ENCODE data around the gene DAGLA. TPM values are rescaled to one million over a fixed set of nuclear protein-coding genes. Genes with fewer than 3 reads are reported as not detected.

The DAGLA gene
- total RNA-seq, 1 experiment from 2014 or later: 9.5 TPM

GRCh38 chr11:61746442-61747191, 66.4 kb downstream of the DAGLA start:
- Histone ChIP-seq H3K4me3 (ENCODE audit: low read depth, low read length) (no peak overlapping the region), H3K9me3 (no peaks in the 10 kb centered on the region), H3K27me3 (replicated peaks; ENCODE audit: control insufficient read depth, insufficient read depth, low read length) (no peaks in the 10 kb centered on the region), H3K4me1 (peaks cover 16% of the 10 kb centered on the region), H3K36me3 (ENCODE audit: control insufficient read depth, insufficient read depth, low read length) (peaks cover 4% of the 10 kb centered on the region; the same call in 1 of the 2 replicates)
- DNase-seq: no peak
- Mint-ChIP-seq H3K27me3 (ENCODE audit: insufficient read depth, unreplicated experiment) (no peaks in the 10 kb centered on the region), H3K4me1 (ENCODE audit: low read depth, unreplicated experiment) (peaks cover 7% of the 10 kb centered on the region), H3K36me3 (ENCODE audit: insufficient read depth, unreplicated experiment) (peaks cover 13% of the 10 kb centered on the region), H3K9me3 (ENCODE audit: unreplicated experiment) (no peaks in the 10 kb centered on the region), H3K27ac (ENCODE audit: unreplicated experiment) (no peak overlapping the region), H3K4me3 (ENCODE audit: unreplicated experiment) (no peak overlapping the region)
- POLR2A ChIA-PET: interaction anchor here (0.8 to 1.2 kb wide), 3 partner anchors 34 to 69 kb away, joined by 3 to 5 read pairs (median 4); no protein-coding TSS in a partner anchor
- TF ChIP-seq CTCF (IDR thresholded peaks at IDR 0.05; ENCODE audit: insufficient read depth in 1 of 2, low read depth in 1 of 2, low read length in 1 of 2, severe bottlenecking in 1 of 2, unreplicated experiment in 1 of 2): no peak
- BruUV-seq (replicated peaks): no TSS peak
- intact Hi-C loops (cut with micrococcal nuclease; ENCODE audit: unreplicated experiment): loop anchor here (1.0 kb wide), 2 partner anchors 30 to 42 kb away; no protein-coding TSS in a partner anchor
- CTCF ChIA-PET: interaction anchor here (0.8 to 4.6 kb wide), 9 partner anchors 13 to 90 kb away, joined by 3 to 78 read pairs (median 15); partner anchors contain the start of genes FEN1 and TMEM258

DNA sequence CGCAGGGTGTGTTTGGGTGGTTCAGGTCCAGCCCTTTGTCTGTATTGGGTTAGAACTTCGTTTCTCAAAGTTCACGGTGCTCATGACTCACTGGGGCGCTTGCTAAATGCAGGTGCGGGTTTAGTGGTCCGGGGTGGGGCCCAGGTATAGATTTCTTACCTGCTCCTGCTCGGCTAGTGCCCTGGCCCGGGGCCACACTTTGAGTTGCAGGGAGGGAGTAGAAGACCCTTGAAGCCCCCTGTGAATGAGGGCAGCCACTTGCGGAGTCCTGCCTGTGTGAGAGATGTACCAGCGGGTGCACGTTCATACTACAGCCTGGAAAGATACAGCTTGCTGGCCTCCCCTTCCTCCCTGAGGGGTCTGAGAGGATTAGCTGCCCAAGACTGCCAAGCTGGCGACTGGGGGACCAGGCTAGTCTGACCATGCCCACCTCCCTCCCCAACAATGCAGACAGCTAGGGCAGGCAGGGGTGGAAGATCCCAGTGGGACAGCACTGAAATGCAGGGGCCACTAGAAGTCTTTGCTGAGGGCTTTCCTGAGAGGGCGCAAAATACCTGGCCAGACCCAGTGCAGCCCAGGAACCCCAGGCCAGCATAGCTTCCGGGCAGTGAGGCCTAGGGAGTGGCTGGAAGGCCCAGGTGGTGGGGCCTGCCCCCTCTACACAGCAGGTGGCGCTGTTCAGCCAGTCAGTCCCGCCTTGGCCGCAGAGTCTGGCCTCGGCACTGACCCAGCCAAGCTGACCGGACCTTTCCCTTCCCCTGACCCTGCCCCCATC, 67.2 kb downstream of the DAGLA start:
- no peak overlapping the region for H3K4me3 ChIP-seq (ENCODE audit: low read depth, low read length)
- ChIA-PET CTCF (interaction anchor here (0.5 to 4.6 kb wide), 33 partner anchors 9 to 361 kb away, joined by 3 to 78 read pairs (median 4); partner anchors contain the start of genes FEN1 and TMEM258), POLR2A (interaction anchor here (0.8 to 1.2 kb wide), 6 partner anchors 10 to 68 kb away, joined by 3 to 5 read pairs (median 4); no protein-coding TSS in a partner anchor)
- no TSS peak for BruUV-seq (replicated peaks)
- Mint-ChIP-seq H3K4me1 (ENCODE audit: low read depth, unreplicated experiment) (peaks cover 7% of the 10 kb centered on the region), H3K9me3 (ENCODE audit: unreplicated experiment) (no peaks in the 10 kb centered on the region), H3K36me3 (ENCODE audit: insufficient read depth, unreplicated experiment) (peaks cover 10% of the 10 kb centered on the region), H3K4me3 (ENCODE audit: unreplicated experiment) (no peak overlapping the region), H3K27ac (ENCODE audit: unreplicated experiment) (no peak overlapping the region), H3K27me3 (ENCODE audit: insufficient read depth, unreplicated experiment) (no peaks in the 10 kb centered on the region)
- peaks cover 22% of the 10 kb centered on the region for H3K4me1 ChIP-seq
- TF ChIP-seq CTCF (IDR thresholded peaks at IDR 0.05; ENCODE audit: insufficient read depth in 1 of 2, low read depth in 1 of 2, low read length in 1 of 2, severe bottlenecking in 1 of 2, unreplicated experiment in 1 of 2): peak; percentile 93 to 97
- H3K27me3 ChIP-seq (replicated peaks; ENCODE audit: control insufficient read depth, insufficient read depth, low read length): no peaks in the 10 kb centered on the region
- intact Hi-C loops (cut with micrococcal nuclease; ENCODE audit: unreplicated experiment): loop anchor here (1.0 kb wide), 2 partner anchors 29 to 41 kb away; no protein-coding TSS in a partner anchor
- no peaks in the 10 kb centered on the region for H3K9me3 ChIP-seq
- peak; percentile 86 to 92 for DNase-seq
- peaks cover 2% of the 10 kb centered on the region; the same call in 1 of the 2 replicates for H3K36me3 ChIP-seq (ENCODE audit: control insufficient read depth, insufficient read depth, low read length)

GRCh38 chr11:61747967-61748285, 67.7 kb downstream of the DAGLA start:
- no peak overlapping the region for H3K4me3 Mint-ChIP-seq (ENCODE audit: unreplicated experiment)
- intact Hi-C loops (cut with micrococcal nuclease; ENCODE audit: unreplicated experiment): loop anchor here (1.0 kb wide), 2 partner anchors 28 to 40 kb away; no protein-coding TSS in a partner anchor
- no peaks in the 10 kb centered on the region for H3K27me3 ChIP-seq (replicated peaks; ENCODE audit: control insufficient read depth, insufficient read depth, low read length)
- peaks cover 22% of the 10 kb centered on the region for H3K4me1 ChIP-seq
- TF ChIP-seq CTCF (IDR thresholded peaks at IDR 0.05; ENCODE audit: insufficient read depth in 1 of 2, low read depth in 1 of 2, low read length in 1 of 2, severe bottlenecking in 1 of 2, unreplicated experiment in 1 of 2): no peak
- BruUV-seq (replicated peaks): no TSS peak
- no peak overlapping the region for H3K4me3 ChIP-seq (ENCODE audit: low read depth, low read length)
- no peak for DNase-seq
- H3K4me1 Mint-ChIP-seq (ENCODE audit: low read depth, unreplicated experiment): peaks cover 7% of the 10 kb centered on the region
- ChIA-PET POLR2A (interaction anchor here (0.8 to 1.2 kb wide), 5 partner anchors 9 to 68 kb away, joined by 3 to 5 read pairs (median 4); no protein-coding TSS in a partner anchor), CTCF (interaction anchor here (0.7 to 4.6 kb wide), 22 partner anchors 9 to 360 kb away, joined by 3 to 78 read pairs (median 6); partner anchors contain the start of genes FEN1 and TMEM258)
- no peaks in the 10 kb centered on the region for H3K9me3 ChIP-seq
- no peaks in the 10 kb centered on the region for H3K9me3 Mint-ChIP-seq (ENCODE audit: unreplicated experiment)
- H3K27ac Mint-ChIP-seq (ENCODE audit: unreplicated experiment): no peak overlapping the region
- H3K36me3 Mint-ChIP-seq (ENCODE audit: insufficient read depth, unreplicated experiment): peaks cover 10% of the 10 kb centered on the region
- H3K27me3 Mint-ChIP-seq (ENCODE audit: insufficient read depth, unreplicated experiment): no peaks in the 10 kb centered on the region
- peaks cover 2% of the 10 kb centered on the region; the same call in 1 of the 2 replicates for H3K36me3 ChIP-seq (ENCODE audit: control insufficient read depth, insufficient read depth, low read length)
